WTC11 (cell line): ENCODE results near the gene SLC35F1. TPM values are rescaled to one million over a fixed set of nuclear protein-coding genes. Genes with fewer than 3 reads are reported as not detected.

ENCODE experiments used
- ATAC-seq: fragments of 200-7000 bp; cut with Tn5 transposase; 2 replicates; pipeline ENCODE4 v1.10.0; 2021; ENCODE audit warnings: mild to moderate bottlenecking, moderate library complexity
- CTCF ChIA-PET: fragments of 300-600 bp; sonication (Branson Sonifier 250); formaldehyde crosslinking; loops from one replicate; lab custom pipeline; 2021; ENCODE audit warnings: antibody characterized with exemption; lab: Charles Lee
- POLR2A ChIA-PET: fragments of 350-600 bp; sonication (Branson Sonifier 250); formaldehyde crosslinking; loops from one replicate; lab custom pipeline; 2021; ENCODE audit warnings: antibody characterized with exemption; lab: Charles Lee
- DNase-seq: peaks from one replicate; pipeline ENCODE4 v3.0.0; 2021; ENCODE audit warnings: low spot score
- H3K27ac Mint-ChIP-seq: 2 replicates; pipeline ENCODE4 v1.8.0; 2021; ENCODE audit warnings: mixed read lengths
- H3K27me3 Mint-ChIP-seq: 2 replicates; pipeline ENCODE4 v1.8.0; 2021; ENCODE audit warnings: low read depth, mild to moderate bottlenecking, moderate library complexity, mixed read lengths
- H3K36me3 Mint-ChIP-seq: 2 replicates; pipeline ENCODE4 v1.8.0; 2021; ENCODE audit warnings: mixed read lengths
- H3K4me1 Mint-ChIP-seq: 2 replicates; pipeline ENCODE4 v1.8.0; 2022; ENCODE audit warnings: mixed read lengths
- H3K4me3 Mint-ChIP-seq: 2 replicates; pipeline ENCODE4 v1.8.0; 2021; ENCODE audit warnings: mild to moderate bottlenecking, moderate library complexity, mixed read lengths
- H3K9me3 Mint-ChIP-seq: 2 replicates; pipeline ENCODE4 v1.8.0; 2021; ENCODE audit warnings: mixed read lengths
- HMGA2 ChIP-seq: fragments of 250-450 bp; sonication (Bioruptor Pico); IDR thresholded peaks from 2 replicates; pipeline ENCODE4 v1.4.0; 2021; ENCODE audit warnings: mild to moderate bottlenecking, moderate library complexity
- MXD4 ChIP-seq: fragments of 250-450 bp; sonication (Bioruptor Pico); IDR thresholded peaks from 2 replicates; pipeline ENCODE4 v1.8.0; 2021; ENCODE audit warnings: mild to moderate bottlenecking, moderate library complexity, borderline replicate concordance
- NFE2L1 ChIP-seq: sonication (generic); formaldehyde crosslinking; IDR thresholded peaks from 2 replicates; pipeline ENCODE4 v1.8.1; 2023; ENCODE audit warnings: missing genetic modification reagents
- NR1H2 ChIP-seq: sonication (generic); formaldehyde crosslinking; IDR thresholded peaks from 2 replicates; pipeline ENCODE4 v1.9.0; 2021; ENCODE audit warnings: mild to moderate bottlenecking, moderate library complexity, missing genetic modification reagents
- SOX15 ChIP-seq: fragments of 250-450 bp; sonication (Bioruptor Pico); IDR thresholded peaks from 2 replicates; pipeline ENCODE4 v1.9.0; 2021; ENCODE audit warnings: mild to moderate bottlenecking
- TP53 ChIP-seq: sonication (generic); formaldehyde crosslinking; IDR thresholded peaks from 2 replicates; pipeline ENCODE4 v1.8.1; 2023; ENCODE audit warnings: mild to moderate bottlenecking, missing genetic modification reagents
- ZNF121 ChIP-seq: sonication (generic); formaldehyde crosslinking; IDR thresholded peaks from 2 replicates; pipeline ENCODE4 v1.8.0; 2023; ENCODE audit warnings: missing genetic modification reagents
- ZNF232 ChIP-seq: sonication (generic); formaldehyde crosslinking; IDR thresholded peaks from 2 replicates; pipeline ENCODE4 v1.8.0; 2022; ENCODE audit warnings: mild to moderate bottlenecking, missing genetic modification reagents
- total RNA-seq: library from RNA; stranded (reverse); gene quantifications from 3 replicates; pipeline ENCODE4 v1.2.3, GENCODE V29; 2021
- TF ChIP-seq, protein P1 (sequence below): fragments of 200-600 bp; IDR thresholded peaks from 2 replicates; pipeline ENCODE4 v1.8.0; 2022; ENCODE audit warnings: antibody characterized with exemption
- TF ChIP-seq, protein P2 (sequence below): sonication (generic); formaldehyde crosslinking; IDR thresholded peaks from 2 replicates; pipeline ENCODE4 v1.8.0; 2022; ENCODE audit warnings: mild to moderate bottlenecking, missing genetic modification reagents
- TF ChIP-seq, protein P3 (sequence below): sonication (generic); formaldehyde crosslinking; IDR thresholded peaks from 2 replicates; pipeline ENCODE4 v1.8.0; 2022; ENCODE audit warnings: mild to moderate bottlenecking, missing genetic modification reagents
- TF ChIP-seq, protein P4 (sequence below): sonication (generic); formaldehyde crosslinking; IDR thresholded peaks from 2 replicates; pipeline ENCODE4 v1.8.0; 2023; ENCODE audit warnings: missing genetic modification reagents
- TF ChIP-seq, protein P5 (sequence below): sonication (generic); formaldehyde crosslinking; IDR thresholded peaks from 2 replicates; pipeline ENCODE4 v1.8.1; 2022; ENCODE audit warnings: mild to moderate bottlenecking, missing genetic modification reagents, moderate library complexity, borderline replicate concordance
- TF ChIP-seq, protein P6 (sequence below): sonication (generic); formaldehyde crosslinking; IDR thresholded peaks from 2 replicates; pipeline ENCODE4 v1.8.1; 2023; ENCODE audit warnings: mild to moderate bottlenecking, missing genetic modification reagents
- TF ChIP-seq, protein P7 (sequence below): fragments of 250-450 bp; sonication (Bioruptor Pico); IDR thresholded peaks from 2 replicates; pipeline ENCODE4 v1.9.0; 2021; ENCODE audit warnings: moderate library complexity, mild to moderate bottlenecking, inconsistent platforms, borderline replicate concordance
- TF ChIP-seq, protein P8 (sequence below): sonication (generic); formaldehyde crosslinking; IDR thresholded peaks from 2 replicates; pipeline ENCODE4 v1.8.0; 2023; ENCODE audit warnings: missing genetic modification reagents, mild to moderate bottlenecking, borderline replicate concordance

The SLC35F1 gene
- total RNA-seq, 1 experiment from 2014 or later, result 11.0 TPM

DNA sequence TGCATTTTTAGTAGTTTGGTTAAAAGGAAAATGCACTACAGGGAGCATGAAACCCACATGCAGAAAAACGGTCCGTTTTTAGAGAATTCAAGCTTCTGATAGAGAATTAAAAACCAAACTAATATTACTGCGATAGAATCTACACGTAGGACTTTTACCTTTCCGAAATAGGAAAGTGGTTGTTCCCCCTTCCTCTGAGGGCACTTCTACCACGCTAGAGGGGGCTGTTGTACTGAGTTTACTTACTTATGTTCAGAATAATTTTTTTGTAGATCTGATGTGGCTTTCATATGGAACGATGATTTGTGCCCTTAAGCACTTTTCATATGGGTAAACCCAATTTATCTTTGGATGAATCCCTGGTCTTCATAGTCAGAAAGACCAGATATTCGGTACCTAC lies 376.7 kb downstream of the SLC35F1 start:
- Mint-ChIP-seq H3K9me3 (peaks cover 2% of the 10 kb centered on the region; the same call in 1 of the 2 replicates), H3K27ac (no peak overlapping the region), H3K27me3 (no peaks in the 10 kb centered on the region), H3K4me3 (no peak overlapping the region), H3K4me1 (peaks cover 28% of the 10 kb centered on the region), H3K36me3 (no peaks in the 10 kb centered on the region; the same call in 1 of the 2 replicates)
- ATAC-seq (peak; percentile 21; the same call in 1 of the 2 replicates), DNase-seq (peak; percentile 19)
- TF ChIP-seq ZNF232, result no peak
- TF ChIP-seq, protein P1, sequence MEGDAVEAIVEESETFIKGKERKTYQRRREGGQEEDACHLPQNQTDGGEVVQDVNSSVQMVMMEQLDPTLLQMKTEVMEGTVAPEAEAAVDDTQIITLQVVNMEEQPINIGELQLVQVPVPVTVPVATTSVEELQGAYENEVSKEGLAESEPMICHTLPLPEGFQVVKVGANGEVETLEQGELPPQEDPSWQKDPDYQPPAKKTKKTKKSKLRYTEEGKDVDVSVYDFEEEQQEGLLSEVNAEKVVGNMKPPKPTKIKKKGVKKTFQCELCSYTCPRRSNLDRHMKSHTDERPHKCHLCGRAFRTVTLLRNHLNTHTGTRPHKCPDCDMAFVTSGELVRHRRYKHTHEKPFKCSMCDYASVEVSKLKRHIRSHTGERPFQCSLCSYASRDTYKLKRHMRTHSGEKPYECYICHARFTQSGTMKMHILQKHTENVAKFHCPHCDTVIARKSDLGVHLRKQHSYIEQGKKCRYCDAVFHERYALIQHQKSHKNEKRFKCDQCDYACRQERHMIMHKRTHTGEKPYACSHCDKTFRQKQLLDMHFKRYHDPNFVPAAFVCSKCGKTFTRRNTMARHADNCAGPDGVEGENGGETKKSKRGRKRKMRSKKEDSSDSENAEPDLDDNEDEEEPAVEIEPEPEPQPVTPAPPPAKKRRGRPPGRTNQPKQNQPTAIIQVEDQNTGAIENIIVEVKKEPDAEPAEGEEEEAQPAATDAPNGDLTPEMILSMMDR, result peak; percentile 42
- TF ChIP-seq, all 79 proteins: peak for 1
- POLR2A ChIA-PET, result interaction anchor here (0.6 kb wide), 1 partner anchor 300 kb away, joined by 9 read pairs; no protein-coding TSS in a partner anchor
- CTCF ChIA-PET, result interaction anchor here (2.0 kb wide), 1 partner anchor 18 kb away, joined by 4 read pairs; no protein-coding TSS in a partner anchor

DNA sequence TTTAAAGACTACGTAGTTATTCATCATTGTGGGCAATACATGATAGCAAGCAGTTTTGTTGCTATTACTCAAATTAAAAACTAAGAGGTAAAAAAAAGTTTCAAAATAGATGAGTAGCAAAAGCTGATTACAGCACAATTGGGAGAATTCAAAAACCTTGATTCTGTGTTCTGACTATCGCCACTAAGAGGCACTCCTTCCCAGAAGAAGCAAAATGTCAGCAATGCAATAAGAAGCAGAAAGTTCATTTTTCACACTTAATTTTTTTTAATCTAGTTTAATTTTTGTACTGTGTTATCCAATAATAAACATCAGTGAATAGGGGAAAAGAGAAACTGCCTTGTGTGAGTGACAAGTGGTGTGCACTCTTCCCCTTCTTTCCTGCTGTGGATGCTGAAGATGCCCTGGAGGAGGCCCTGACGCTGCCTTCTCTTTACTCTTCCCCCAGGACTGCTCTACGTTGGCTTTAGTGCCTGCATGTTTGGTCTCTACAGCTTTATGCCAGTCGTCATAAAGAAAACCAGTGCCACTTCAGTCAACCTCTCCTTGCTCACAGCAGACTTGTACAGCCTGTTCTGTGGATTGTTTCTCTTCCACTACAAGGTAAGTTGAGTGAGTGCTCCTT lies 377.8 kb downstream of the SLC35F1 start:
- Mint-ChIP-seq H3K36me3 (peaks cover 2% of the 10 kb centered on the region; the same call in 1 of the 2 replicates), H3K4me1 (peaks cover 33% of the 10 kb centered on the region), H3K4me3 (no peak overlapping the region), H3K27ac (no peak overlapping the region), H3K27me3 (no peaks in the 10 kb centered on the region), H3K9me3 (peaks cover 6% of the 10 kb centered on the region; the same call in 1 of the 2 replicates)
- ATAC-seq, result no peak
- CTCF ChIA-PET, result interaction anchor here (0.7 to 2.0 kb wide), 2 partner anchors 17 to 113 kb away, joined by 3 to 4 read pairs; no protein-coding TSS in a partner anchor
- POLR2A ChIA-PET, result no interaction called here
- DNase-seq, result no peak
- TF ChIP-seq, protein P2, sequence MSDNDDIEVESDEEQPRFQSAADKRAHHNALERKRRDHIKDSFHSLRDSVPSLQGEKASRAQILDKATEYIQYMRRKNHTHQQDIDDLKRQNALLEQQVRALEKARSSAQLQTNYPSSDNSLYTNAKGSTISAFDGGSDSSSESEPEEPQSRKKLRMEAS, result no peak
- no peak for TF ChIP-seq TP53
- no peak for TF ChIP-seq NFE2L1 (CRISPR knock-in tag)
- no peak for TF ChIP-seq HMGA2
- TF ChIP-seq, protein P3, sequence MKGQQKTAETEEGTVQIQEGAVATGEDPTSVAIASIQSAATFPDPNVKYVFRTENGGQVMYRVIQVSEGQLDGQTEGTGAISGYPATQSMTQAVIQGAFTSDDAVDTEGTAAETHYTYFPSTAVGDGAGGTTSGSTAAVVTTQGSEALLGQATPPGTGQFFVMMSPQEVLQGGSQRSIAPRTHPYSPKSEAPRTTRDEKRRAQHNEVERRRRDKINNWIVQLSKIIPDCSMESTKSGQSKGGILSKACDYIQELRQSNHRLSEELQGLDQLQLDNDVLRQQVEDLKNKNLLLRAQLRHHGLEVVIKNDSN (CRISPR knock-in tag), result no peak
- no peak for TF ChIP-seq ZNF121 (CRISPR knock-in tag)
- TF ChIP-seq, protein P4, sequence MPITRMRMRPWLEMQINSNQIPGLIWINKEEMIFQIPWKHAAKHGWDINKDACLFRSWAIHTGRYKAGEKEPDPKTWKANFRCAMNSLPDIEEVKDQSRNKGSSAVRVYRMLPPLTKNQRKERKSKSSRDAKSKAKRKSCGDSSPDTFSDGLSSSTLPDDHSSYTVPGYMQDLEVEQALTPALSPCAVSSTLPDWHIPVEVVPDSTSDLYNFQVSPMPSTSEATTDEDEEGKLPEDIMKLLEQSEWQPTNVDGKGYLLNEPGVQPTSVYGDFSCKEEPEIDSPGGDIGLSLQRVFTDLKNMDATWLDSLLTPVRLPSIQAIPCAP (CRISPR knock-in tag), result no peak
- TF ChIP-seq, protein P5, sequence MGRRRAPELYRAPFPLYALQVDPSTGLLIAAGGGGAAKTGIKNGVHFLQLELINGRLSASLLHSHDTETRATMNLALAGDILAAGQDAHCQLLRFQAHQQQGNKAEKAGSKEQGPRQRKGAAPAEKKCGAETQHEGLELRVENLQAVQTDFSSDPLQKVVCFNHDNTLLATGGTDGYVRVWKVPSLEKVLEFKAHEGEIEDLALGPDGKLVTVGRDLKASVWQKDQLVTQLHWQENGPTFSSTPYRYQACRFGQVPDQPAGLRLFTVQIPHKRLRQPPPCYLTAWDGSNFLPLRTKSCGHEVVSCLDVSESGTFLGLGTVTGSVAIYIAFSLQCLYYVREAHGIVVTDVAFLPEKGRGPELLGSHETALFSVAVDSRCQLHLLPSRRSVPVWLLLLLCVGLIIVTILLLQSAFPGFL (CRISPR knock-in tag), result no peak
- TF ChIP-seq SOX15 (CRISPR knock-in tag), result no peak
- TF ChIP-seq, protein P6, sequence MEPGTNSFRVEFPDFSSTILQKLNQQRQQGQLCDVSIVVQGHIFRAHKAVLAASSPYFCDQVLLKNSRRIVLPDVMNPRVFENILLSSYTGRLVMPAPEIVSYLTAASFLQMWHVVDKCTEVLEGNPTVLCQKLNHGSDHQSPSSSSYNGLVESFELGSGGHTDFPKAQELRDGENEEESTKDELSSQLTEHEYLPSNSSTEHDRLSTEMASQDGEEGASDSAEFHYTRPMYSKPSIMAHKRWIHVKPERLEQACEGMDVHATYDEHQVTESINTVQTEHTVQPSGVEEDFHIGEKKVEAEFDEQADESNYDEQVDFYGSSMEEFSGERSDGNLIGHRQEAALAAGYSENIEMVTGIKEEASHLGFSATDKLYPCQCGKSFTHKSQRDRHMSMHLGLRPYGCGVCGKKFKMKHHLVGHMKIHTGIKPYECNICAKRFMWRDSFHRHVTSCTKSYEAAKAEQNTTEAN (CRISPR knock-in tag), result no peak
- TF ChIP-seq MXD4 (CRISPR knock-in tag), result no peak
- TF ChIP-seq, protein P7, sequence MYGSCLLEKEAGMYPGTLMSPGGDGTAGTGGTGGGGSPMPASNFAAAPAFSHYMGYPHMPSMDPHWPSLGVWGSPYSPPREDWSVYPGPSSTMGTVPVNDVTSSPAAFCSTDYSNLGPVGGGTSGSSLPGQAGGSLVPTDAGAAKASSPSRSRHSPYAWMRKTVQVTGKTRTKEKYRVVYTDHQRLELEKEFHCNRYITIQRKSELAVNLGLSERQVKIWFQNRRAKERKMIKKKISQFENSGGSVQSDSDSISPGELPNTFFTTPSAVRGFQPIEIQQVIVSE (CRISPR knock-in tag), result no peak

DNA sequence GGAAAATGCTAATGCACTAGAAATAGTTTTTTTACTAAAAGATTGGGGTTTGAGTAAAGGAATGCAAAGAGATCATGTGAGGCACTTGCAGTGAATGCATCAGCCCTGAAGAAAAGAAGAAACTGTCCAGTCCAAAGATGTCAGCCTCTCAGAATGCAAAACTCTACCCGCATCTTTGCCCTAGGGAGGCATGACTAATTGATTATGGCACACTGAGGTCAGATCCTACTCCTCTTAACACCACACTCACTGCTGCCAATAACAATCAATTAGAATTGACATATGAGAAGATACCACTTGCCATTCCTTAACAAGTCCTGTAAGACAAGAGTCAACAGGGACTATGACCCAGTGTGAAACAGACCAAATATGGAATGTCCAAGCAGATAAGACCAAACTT lies 378.7 kb downstream of the SLC35F1 start:
- Mint-ChIP-seq H3K27me3 (no peaks in the 10 kb centered on the region), H3K4me3 (no peak overlapping the region), H3K27ac (no peak overlapping the region), H3K4me1 (peaks cover 33% of the 10 kb centered on the region), H3K9me3 (peaks cover 6% of the 10 kb centered on the region; the same call in 1 of the 2 replicates), H3K36me3 (peaks cover 2% of the 10 kb centered on the region; the same call in 1 of the 2 replicates)
- ATAC-seq (no peak), DNase-seq (no peak)
- ChIA-PET POLR2A (no interaction called here), CTCF (interaction anchor here (1.5 kb wide), 1 partner anchor 295 kb away, joined by 4 read pairs; no protein-coding TSS in a partner anchor)
- TF ChIP-seq, protein P8, sequence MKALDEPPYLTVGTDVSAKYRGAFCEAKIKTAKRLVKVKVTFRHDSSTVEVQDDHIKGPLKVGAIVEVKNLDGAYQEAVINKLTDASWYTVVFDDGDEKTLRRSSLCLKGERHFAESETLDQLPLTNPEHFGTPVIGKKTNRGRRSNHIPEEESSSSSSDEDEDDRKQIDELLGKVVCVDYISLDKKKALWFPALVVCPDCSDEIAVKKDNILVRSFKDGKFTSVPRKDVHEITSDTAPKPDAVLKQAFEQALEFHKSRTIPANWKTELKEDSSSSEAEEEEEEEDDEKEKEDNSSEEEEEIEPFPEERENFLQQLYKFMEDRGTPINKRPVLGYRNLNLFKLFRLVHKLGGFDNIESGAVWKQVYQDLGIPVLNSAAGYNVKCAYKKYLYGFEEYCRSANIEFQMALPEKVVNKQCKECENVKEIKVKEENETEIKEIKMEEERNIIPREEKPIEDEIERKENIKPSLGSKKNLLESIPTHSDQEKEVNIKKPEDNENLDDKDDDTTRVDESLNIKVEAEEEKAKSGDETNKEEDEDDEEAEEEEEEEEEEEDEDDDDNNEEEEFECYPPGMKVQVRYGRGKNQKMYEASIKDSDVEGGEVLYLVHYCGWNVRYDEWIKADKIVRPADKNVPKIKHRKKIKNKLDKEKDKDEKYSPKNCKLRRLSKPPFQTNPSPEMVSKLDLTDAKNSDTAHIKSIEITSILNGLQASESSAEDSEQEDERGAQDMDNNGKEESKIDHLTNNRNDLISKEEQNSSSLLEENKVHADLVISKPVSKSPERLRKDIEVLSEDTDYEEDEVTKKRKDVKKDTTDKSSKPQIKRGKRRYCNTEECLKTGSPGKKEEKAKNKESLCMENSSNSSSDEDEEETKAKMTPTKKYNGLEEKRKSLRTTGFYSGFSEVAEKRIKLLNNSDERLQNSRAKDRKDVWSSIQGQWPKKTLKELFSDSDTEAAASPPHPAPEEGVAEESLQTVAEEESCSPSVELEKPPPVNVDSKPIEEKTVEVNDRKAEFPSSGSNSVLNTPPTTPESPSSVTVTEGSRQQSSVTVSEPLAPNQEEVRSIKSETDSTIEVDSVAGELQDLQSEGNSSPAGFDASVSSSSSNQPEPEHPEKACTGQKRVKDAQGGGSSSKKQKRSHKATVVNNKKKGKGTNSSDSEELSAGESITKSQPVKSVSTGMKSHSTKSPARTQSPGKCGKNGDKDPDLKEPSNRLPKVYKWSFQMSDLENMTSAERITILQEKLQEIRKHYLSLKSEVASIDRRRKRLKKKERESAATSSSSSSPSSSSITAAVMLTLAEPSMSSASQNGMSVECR (CRISPR knock-in tag), result no peak
- TF ChIP-seq, protein P1, result no peak
- no peak for TF ChIP-seq NR1H2 (CRISPR knock-in tag)
